HEK293 (cell line): ENCODE measurements around the gene CTXN3.

Experiments
- CTCF ChIA-PET: fragments of 350-600 bp; formaldehyde crosslinking; extraction: SDS; loops from one replicate; lab custom pipeline; 2021; ENCODE audit warnings: antibody characterized with exemption; lab: Yijun Ruan, JAX
- POLR2A ChIA-PET: fragments of 300-600 bp; formaldehyde crosslinking; extraction: SDS; loops from one replicate; lab custom pipeline; 2020; ENCODE audit warnings: antibody characterized with exemption, inconsistent platforms; lab: Yijun Ruan, JAX
- H3K27ac ChIP-seq: fragments of 200-500 bp; sonication (Bioruptor generic); 2 replicates; pipeline ENCODE4 v1.5.1; 2014; ENCODE audit warnings: low read depth, low read length, control low read depth, inconsistent platforms; ENCODE audit errors: extremely low read depth
- H3K36me3 ChIP-seq, 2 experiments: fragments of 200-500 bp in 1 of 2; sonication (Bioruptor generic) in 1 of 2; 1 replicate in 1 of 2; 2 replicates in 1 of 2; pipeline ENCODE4 v1.5.1; 2014 to 2017; ENCODE audit warnings: inconsistent platforms in 2 of 2, low read length in 2 of 2; ENCODE audit not compliant: control insufficient read depth in 2 of 2, insufficient read depth in 1 of 2
- H3K4me1 ChIP-seq: fragments of 200-500 bp; sonication (Bioruptor generic); 2 replicates; pipeline ENCODE4 v1.5.1; 2014; ENCODE audit warnings: mild to moderate bottlenecking, low read length, inconsistent platforms; ENCODE audit not compliant: control insufficient read depth, insufficient read depth
- H3K4me3 ChIP-seq: 2 replicates; pipeline ENCODE4 v1.5.1; 2011; ENCODE audit warnings: low read depth, mild to moderate bottlenecking, control low read depth, low read length, moderate library complexity
- H3K9me3 ChIP-seq: fragments of 200-500 bp; sonication (Bioruptor generic); 2 replicates; pipeline ENCODE4 v1.5.1; 2014; ENCODE audit warnings: low read depth, low read length, inconsistent platforms; ENCODE audit not compliant: control insufficient read depth, insufficient read depth
- CTCF ChIP-seq: fragments of 450-650 bp; formaldehyde crosslinking; IDR thresholded peaks from 2 replicates; pipeline ENCODE4 v1.5.1; 2016; ENCODE audit warnings: missing biosample characterization, missing genetic modification characterization
- KLF1 ChIP-seq: fragments of 450-650 bp; formaldehyde crosslinking; IDR thresholded peaks from 2 replicates; pipeline ENCODE4 v1.5.1; 2016; ENCODE audit warnings: missing biosample characterization, missing genetic modification characterization
- ZBTB7A ChIP-seq: fragments of 450-650 bp; formaldehyde crosslinking; IDR thresholded peaks from 2 replicates; pipeline ENCODE4 v1.5.1; 2016; ENCODE audit warnings: low read depth, missing biosample characterization, missing genetic modification characterization
- ZNF121 ChIP-seq: fragments of 450-650 bp; formaldehyde crosslinking; IDR thresholded peaks from 2 replicates; pipeline ENCODE4 v1.5.1; 2016; ENCODE audit warnings: missing biosample characterization, missing genetic modification characterization
- ZNF155 ChIP-seq: fragments of 450-650 bp; formaldehyde crosslinking; IDR thresholded peaks from 2 replicates; pipeline ENCODE4 v1.5.1; 2016; ENCODE audit warnings: missing biosample characterization, missing genetic modification characterization
- ZNF26 ChIP-seq: fragments of 450-650 bp; formaldehyde crosslinking; IDR thresholded peaks from 2 replicates; pipeline ENCODE4 v1.5.1; 2016; ENCODE audit warnings: missing biosample characterization, missing genetic modification characterization
- ZNF274 ChIP-seq, 2 experiments: fragments of 200-500 bp in 1 of 2; fragments of 450-650 bp in 1 of 2; sonication (Bioruptor generic) in 1 of 2; formaldehyde crosslinking in 1 of 2; IDR thresholded peaks; 2 replicates each; pipeline versions ENCODE4 v1.5.1 to v1.6.1; 2014 to 2016; ENCODE audit warnings: borderline replicate concordance in 1 of 2, inconsistent platforms in 1 of 2, low read length in 1 of 2, missing biosample characterization in 1 of 2, missing genetic modification characterization in 1 of 2
- ZNF324 ChIP-seq: fragments of 450-650 bp; formaldehyde crosslinking; IDR thresholded peaks from 2 replicates; pipeline ENCODE4 v1.5.1; 2016; ENCODE audit warnings: missing biosample characterization, missing genetic modification characterization
- ZNF335 ChIP-seq: fragments of 450-650 bp; formaldehyde crosslinking; conservative IDR thresholded peaks from 2 replicates; pipeline ENCODE4 v1.5.1; 2016; ENCODE audit warnings: missing biosample characterization, missing genetic modification characterization
- ZNF76 ChIP-seq: fragments of 450-650 bp; formaldehyde crosslinking; IDR thresholded peaks from 2 replicates; pipeline ENCODE4; 2016; ENCODE audit warnings: low read depth, missing biosample characterization, missing genetic modification characterization, borderline replicate concordance
- ZNF768 ChIP-seq: fragments of 450-650 bp; formaldehyde crosslinking; IDR thresholded peaks from 2 replicates; pipeline ENCODE4 v1.5.1; 2018; ENCODE audit warnings: missing biosample characterization, mild to moderate bottlenecking, missing genetic modification characterization
- TF ChIP-seq, protein P1 (sequence below): fragments of 450-650 bp; formaldehyde crosslinking; IDR thresholded peaks from 2 replicates; pipeline ENCODE4 v1.5.1; 2016; ENCODE audit warnings: missing biosample characterization, missing genetic modification characterization
- TF ChIP-seq, protein P2 (sequence below): fragments of 450-650 bp; formaldehyde crosslinking; IDR thresholded peaks from 2 replicates; pipeline ENCODE4 v1.5.1; 2016; ENCODE audit warnings: missing biosample characterization, missing genetic modification characterization
- TF ChIP-seq, protein P3 (sequence below): fragments of 450-650 bp; formaldehyde crosslinking; IDR thresholded peaks from 2 replicates; pipeline ENCODE4 v1.5.1; 2016; ENCODE audit warnings: missing biosample characterization, missing genetic modification characterization

The CTXN3 gene

DNA sequence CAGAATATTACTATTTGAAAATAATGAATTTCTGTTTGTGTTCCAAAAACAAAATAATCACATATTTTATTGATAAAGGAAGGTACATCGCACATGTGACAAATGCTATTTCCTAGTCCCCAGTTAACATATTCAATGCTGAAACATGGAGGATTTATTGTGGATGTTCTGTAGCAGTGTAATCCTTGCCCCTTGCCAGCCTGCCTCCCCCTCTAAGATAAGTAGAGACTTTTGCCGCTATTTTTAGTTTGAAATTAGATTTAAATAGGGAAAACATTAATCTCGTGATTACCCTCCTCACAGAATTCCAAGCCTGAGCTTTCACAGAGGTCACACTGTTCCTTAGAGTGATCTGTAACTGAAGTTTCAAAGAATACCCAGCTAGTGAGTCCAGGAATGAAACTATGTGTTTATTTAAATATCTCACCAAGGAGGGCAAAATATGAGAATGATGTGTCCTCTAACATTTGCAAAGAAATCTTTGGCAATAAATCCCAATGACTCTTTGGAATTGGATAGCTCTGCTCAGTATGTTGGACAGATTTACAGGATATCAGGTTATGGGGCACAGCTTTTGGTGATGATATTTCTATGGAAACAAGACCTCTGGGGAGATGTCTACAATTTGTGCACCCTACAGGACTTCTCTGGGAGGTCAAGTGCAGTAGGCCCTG lies 17.3 kb downstream of the CTXN3 start:
- no peak overlapping the region for H3K27ac ChIP-seq
- H3K9me3 ChIP-seq, result no peaks in the 10 kb centered on the region
- H3K36me3 ChIP-seq, result no peaks in the 10 kb centered on the region
- POLR2A ChIA-PET, result no interaction called here
- H3K4me3 ChIP-seq, result no peak overlapping the region
- TF ChIP-seq ZNF26 (no peak), ZNF335 (no peak), ZNF121 (tag by site-specific recombination) (no peak), ZNF155 (tag by site-specific recombination) (no peak), CTCF (no peak), ZNF76 (no peak), ZNF324 (tag by site-specific recombination) (no peak)
- TF ChIP-seq, protein P1, sequence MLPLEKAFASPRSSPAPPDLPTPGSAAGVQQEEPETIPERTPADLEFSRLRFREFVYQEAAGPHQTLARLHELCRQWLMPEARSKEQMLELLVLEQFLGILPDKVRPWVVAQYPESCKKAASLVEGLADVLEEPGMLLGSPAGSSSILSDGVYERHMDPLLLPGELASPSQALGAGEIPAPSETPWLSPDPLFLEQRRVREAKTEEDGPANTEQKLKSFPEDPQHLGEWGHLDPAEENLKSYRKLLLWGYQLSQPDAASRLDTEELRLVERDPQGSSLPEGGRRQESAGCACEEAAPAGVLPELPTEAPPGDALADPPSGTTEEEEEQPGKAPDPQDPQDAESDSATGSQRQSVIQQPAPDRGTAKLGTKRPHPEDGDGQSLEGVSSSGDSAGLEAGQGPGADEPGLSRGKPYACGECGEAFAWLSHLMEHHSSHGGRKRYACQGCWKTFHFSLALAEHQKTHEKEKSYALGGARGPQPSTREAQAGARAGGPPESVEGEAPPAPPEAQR, result no peak
- TF ChIP-seq, all 188 proteins: peak for 0
- CTCF ChIA-PET, result interaction anchor here (1.1 kb wide), 1 partner anchor 102 kb away, joined by 3 read pairs; no protein-coding TSS in a partner anchor
- H3K4me1 ChIP-seq, result no peaks in the 10 kb centered on the region

- POLR2A ChIA-PET, result no interaction called here
- CTCF ChIA-PET, result interaction anchor here (0.6 kb wide), 1 partner anchor 1177 kb away, joined by 3 read pairs; no protein-coding TSS in a partner anchor
- no peaks in the 10 kb centered on the region for H3K4me1 ChIP-seq
- TF ChIP-seq, protein P2, sequence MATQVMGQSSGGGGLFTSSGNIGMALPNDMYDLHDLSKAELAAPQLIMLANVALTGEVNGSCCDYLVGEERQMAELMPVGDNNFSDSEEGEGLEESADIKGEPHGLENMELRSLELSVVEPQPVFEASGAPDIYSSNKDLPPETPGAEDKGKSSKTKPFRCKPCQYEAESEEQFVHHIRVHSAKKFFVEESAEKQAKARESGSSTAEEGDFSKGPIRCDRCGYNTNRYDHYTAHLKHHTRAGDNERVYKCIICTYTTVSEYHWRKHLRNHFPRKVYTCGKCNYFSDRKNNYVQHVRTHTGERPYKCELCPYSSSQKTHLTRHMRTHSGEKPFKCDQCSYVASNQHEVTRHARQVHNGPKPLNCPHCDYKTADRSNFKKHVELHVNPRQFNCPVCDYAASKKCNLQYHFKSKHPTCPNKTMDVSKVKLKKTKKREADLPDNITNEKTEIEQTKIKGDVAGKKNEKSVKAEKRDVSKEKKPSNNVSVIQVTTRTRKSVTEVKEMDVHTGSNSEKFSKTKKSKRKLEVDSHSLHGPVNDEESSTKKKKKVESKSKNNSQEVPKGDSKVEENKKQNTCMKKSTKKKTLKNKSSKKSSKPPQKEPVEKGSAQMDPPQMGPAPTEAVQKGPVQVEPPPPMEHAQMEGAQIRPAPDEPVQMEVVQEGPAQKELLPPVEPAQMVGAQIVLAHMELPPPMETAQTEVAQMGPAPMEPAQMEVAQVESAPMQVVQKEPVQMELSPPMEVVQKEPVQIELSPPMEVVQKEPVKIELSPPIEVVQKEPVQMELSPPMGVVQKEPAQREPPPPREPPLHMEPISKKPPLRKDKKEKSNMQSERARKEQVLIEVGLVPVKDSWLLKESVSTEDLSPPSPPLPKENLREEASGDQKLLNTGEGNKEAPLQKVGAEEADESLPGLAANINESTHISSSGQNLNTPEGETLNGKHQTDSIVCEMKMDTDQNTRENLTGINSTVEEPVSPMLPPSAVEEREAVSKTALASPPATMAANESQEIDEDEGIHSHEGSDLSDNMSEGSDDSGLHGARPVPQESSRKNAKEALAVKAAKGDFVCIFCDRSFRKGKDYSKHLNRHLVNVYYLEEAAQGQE (tag by site-specific recombination), result no peak
- TF ChIP-seq ZNF335, result peak; percentile 45
- no peaks in the 10 kb centered on the region for H3K9me3 ChIP-seq
- no peaks in the 10 kb centered on the region for H3K36me3 ChIP-seq
- no peak overlapping the region for H3K27ac ChIP-seq
- no peak overlapping the region for H3K4me3 ChIP-seq
Observed at GRCh38 chr5:127667926-127668325, 19.0 kb downstream of the CTXN3 start.

- Histone ChIP-seq H3K4me3 (no peak overlapping the region), H3K4me1 (no peaks in the 10 kb centered on the region), H3K27ac (no peak overlapping the region), H3K36me3 (no peaks in the 10 kb centered on the region), H3K9me3 (no peaks in the 10 kb centered on the region)
- ChIA-PET CTCF (interaction anchor here (0.6 kb wide), 1 partner anchor 214 kb away, joined by 3 read pairs; no protein-coding TSS in a partner anchor), POLR2A (no interaction called here)
- TF ChIP-seq, protein P3, sequence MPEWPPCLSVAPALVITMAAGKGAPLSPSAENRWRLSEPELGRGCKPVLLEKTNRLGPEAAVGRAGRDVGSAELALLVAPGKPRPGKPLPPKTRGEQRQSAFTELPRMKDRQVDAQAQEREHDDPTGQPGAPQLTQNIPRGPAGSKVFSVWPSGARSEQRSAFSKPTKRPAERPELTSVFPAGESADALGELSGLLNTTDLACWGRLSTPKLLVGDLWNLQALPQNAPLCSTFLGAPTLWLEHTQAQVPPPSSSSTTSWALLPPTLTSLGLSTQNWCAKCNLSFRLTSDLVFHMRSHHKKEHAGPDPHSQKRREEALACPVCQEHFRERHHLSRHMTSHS (tag by site-specific recombination), result no peak
- TF ChIP-seq ZNF335 (no peak), ZNF274 (IDR thresholded peaks at IDR 0.05; ENCODE audit: low read length) (no peak), ZNF274 (tag by site-specific recombination; IDR thresholded peaks at IDR 0.05; ENCODE audit: borderline replicate concordance) (no peak), KLF1 (tag by site-specific recombination) (no peak), ZBTB7A (no peak), ZNF768 (no peak)
Observed at GRCh38 chr5:127671218-127671617, 22.3 kb downstream of the CTXN3 start.
